Adrenal gland (tissue), 5 donors: ENCODE results near the gene RTN3.

Experiments used
- CTCF ChIP-seq, 6 experiments: fragments of 450-650 bp in 4 of 6; fragments of 200-600 bp in 2 of 6; sonication (generic) in 1 of 6; IDR thresholded peaks; 1 replicate in 5 of 6; 2 replicates in 1 of 6; pipeline versions ENCODE4 v1.5.1 to v1.8.0; 2016 to 2021; ENCODE audit warnings: antibody characterized with exemption in 6 of 6, mild to moderate bottlenecking in 2 of 6, moderate library complexity in 1 of 6
- POLR2A ChIP-seq, 2 donors: fragments of 450-650 bp; IDR thresholded peaks; one replicate each; pipeline ENCODE4 v1.6.1; 2017; ENCODE audit warnings: antibody characterized with exemption in 2 of 2, mild to moderate bottlenecking in 2 of 2, moderate library complexity in 1 of 2
- donor health status: DM: no; HTN: no; CAD: no.

- no peak for TF ChIP-seq CTCF (IDR thresholded peaks at IDR 0.05)
- TF ChIP-seq POLR2A (IDR thresholded peaks at IDR 0.05) = no peak
Observed at GRCh38 chr11:63779039-63779438, 97.7 kb downstream of the RTN3 start.
